Liver (tissue), 2 donors: ENCODE data around the gene ZNF346.

Experiments
- YY1 ChIP-seq: IDR thresholded peaks from 2 replicates; pipeline ENCODE4 v1.6.1; 2016; ENCODE audit warnings: antibody characterized with exemption, mild to moderate bottlenecking
- TF ChIP-seq, protein P1 (sequence below): fragments of 150-350 bp; IDR thresholded peaks from 2 replicates; pipeline ENCODE4 v1.5.1; 2017; ENCODE audit warnings: improper control_type of control experiment, low read depth, low read length; ENCODE audit not compliant: missing input control
- donor health status: healthy.

- TF ChIP-seq, protein P1, sequence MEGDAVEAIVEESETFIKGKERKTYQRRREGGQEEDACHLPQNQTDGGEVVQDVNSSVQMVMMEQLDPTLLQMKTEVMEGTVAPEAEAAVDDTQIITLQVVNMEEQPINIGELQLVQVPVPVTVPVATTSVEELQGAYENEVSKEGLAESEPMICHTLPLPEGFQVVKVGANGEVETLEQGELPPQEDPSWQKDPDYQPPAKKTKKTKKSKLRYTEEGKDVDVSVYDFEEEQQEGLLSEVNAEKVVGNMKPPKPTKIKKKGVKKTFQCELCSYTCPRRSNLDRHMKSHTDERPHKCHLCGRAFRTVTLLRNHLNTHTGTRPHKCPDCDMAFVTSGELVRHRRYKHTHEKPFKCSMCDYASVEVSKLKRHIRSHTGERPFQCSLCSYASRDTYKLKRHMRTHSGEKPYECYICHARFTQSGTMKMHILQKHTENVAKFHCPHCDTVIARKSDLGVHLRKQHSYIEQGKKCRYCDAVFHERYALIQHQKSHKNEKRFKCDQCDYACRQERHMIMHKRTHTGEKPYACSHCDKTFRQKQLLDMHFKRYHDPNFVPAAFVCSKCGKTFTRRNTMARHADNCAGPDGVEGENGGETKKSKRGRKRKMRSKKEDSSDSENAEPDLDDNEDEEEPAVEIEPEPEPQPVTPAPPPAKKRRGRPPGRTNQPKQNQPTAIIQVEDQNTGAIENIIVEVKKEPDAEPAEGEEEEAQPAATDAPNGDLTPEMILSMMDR = no peak
- no peak for TF ChIP-seq YY1
Observed at GRCh38 chr5:177079606-177080005, 57.1 kb downstream of the ZNF346 start.
